GM12878 (cell line): ENCODE measurements around the gene CRTC1.

Source experiments
- JUND ChIP-seq: IDR thresholded peaks from 2 replicates; pipeline ENCODE4 v1.6.1; 2012; ENCODE audit warnings: low read depth, mild to moderate bottlenecking, low read length, improper control_type of control experiment, moderate library complexity
- TF ChIP-seq, protein P1 (sequence below), 3 experiments: IDR thresholded peaks in 2 of 3; conservative IDR thresholded peaks in 1 of 3; 2 replicates each; pipeline ENCODE4 v1.5.1; 2011; ENCODE audit warnings: low read depth in 3 of 3, low read length in 3 of 3, mild to moderate bottlenecking in 3 of 3, control low read depth in 2 of 3, moderate library complexity in 2 of 3, inconsistent platforms in 1 of 3, mixed read lengths in 1 of 3; ENCODE audit not compliant: control insufficient read depth in 2 of 3, insufficient read depth in 1 of 3; ENCODE audit errors: extremely low read depth in 1 of 3

DNA sequence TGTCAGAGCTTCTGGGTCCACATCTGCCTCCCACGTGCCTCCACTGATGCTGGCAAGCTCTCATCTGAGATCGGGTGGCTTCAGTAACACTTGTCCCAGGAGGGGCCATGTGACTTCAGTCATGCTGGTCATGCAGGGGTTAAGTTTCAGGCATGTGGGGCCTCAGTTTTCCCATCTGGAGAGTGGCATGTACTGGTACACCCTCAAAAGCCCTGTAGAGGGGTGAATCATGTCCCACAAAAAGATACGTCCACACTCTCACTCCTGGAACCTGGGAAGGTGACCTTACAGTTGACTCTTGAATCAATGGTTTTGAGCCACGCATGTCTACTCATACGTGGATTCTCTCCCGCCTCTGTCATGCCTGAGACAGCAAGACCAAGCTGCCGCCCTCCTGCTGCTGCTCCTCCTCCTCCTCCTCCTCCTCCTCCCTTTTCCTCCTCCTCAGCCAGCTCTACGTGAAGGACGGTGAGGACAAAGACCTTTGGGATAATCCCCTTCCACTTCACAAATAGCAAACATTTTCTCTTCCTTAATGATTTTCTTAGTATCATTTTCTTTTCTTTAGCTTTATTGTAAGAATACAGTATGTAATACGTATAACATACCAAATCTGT is 54.0 kb downstream of the CRTC1 start:
- no peak for TF ChIP-seq JUND
- TF ChIP-seq, protein P1, sequence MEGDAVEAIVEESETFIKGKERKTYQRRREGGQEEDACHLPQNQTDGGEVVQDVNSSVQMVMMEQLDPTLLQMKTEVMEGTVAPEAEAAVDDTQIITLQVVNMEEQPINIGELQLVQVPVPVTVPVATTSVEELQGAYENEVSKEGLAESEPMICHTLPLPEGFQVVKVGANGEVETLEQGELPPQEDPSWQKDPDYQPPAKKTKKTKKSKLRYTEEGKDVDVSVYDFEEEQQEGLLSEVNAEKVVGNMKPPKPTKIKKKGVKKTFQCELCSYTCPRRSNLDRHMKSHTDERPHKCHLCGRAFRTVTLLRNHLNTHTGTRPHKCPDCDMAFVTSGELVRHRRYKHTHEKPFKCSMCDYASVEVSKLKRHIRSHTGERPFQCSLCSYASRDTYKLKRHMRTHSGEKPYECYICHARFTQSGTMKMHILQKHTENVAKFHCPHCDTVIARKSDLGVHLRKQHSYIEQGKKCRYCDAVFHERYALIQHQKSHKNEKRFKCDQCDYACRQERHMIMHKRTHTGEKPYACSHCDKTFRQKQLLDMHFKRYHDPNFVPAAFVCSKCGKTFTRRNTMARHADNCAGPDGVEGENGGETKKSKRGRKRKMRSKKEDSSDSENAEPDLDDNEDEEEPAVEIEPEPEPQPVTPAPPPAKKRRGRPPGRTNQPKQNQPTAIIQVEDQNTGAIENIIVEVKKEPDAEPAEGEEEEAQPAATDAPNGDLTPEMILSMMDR (IDR thresholded peaks at IDR 0.05 in 2 of 3, conservative IDR thresholded peaks at IDR 0.05 in 1 of 3; ENCODE audit: control insufficient read depth in 2 of 3, extremely low read depth in 1 of 3, insufficient read depth in 1 of 3, low read depth in 3 of 3, low read length in 3 of 3) = no peak
